GM19324 (cell line): Measurements from ENCODE around the gene SCUBE1.
A peak's percentile ranks its signal among the peaks of the same experiment; 100 is the strongest.

Experiments used
- ATAC-seq: cut with Tn5 transposase; IDR thresholded peaks from one replicate; pipeline ENCODE4 v1.9.1; 2021; ENCODE audit warnings: mild to moderate bottlenecking, moderate library complexity; ENCODE audit not compliant: unreplicated experiment, low FRiP score

Gene SCUBE1

GRCh38 chr22:43343262-43343669, at the start of gene SCUBE1:
TSS of gene SCUBE1 (minus strand) at chr22:43343372. CDS start at chr22:43343261, 111 bp downstream.
- no peak for ATAC-seq

GRCh38 chr22:43392385-43392989, 49.3 kb upstream of the SCUBE1 start:
- ATAC-seq: no peak

GRCh38 chr22:43391306-43391705, 48.1 kb upstream of the SCUBE1 start:
- no peak for ATAC-seq

- ATAC-seq: no peak
Measured at GRCh38 chr22:43390872-43391271, 47.7 kb upstream of the SCUBE1 start.

GRCh38 chr22:43390166-43390565, 47.0 kb upstream of the SCUBE1 start:
- no peak for ATAC-seq

- ATAC-seq: no peak
Measured at GRCh38 chr22:43389227-43389836, 46.2 kb upstream of the SCUBE1 start.

- no peak for ATAC-seq
Measured at GRCh38 chr22:43388420-43388851, 45.3 kb upstream of the SCUBE1 start.

- ATAC-seq: no peak
Measured at GRCh38 chr22:43387815-43388214, 44.6 kb upstream of the SCUBE1 start.

GRCh38 chr22:43385770-43386641, 42.8 kb upstream of the SCUBE1 start:
- no peak for ATAC-seq

- ATAC-seq: no peak
Measured at GRCh38 chr22:43384863-43385262, 41.7 kb upstream of the SCUBE1 start.

- no peak for ATAC-seq
Measured at GRCh38 chr22:43381693-43382092, 38.5 kb upstream of the SCUBE1 start.

GRCh38 chr22:43377896-43378704, 34.9 kb upstream of the SCUBE1 start:
- peak; percentile 63 for ATAC-seq

GRCh38 chr22:43377548-43377895, 34.4 kb upstream of the SCUBE1 start:
- no peak for ATAC-seq

GRCh38 chr22:43376765-43377547, 33.8 kb upstream of the SCUBE1 start:
- ATAC-seq: no peak

- no peak for ATAC-seq
Measured at GRCh38 chr22:43375951-43376455, 32.8 kb upstream of the SCUBE1 start.

- no peak for ATAC-seq
Measured at GRCh38 chr22:43370036-43370435, 26.9 kb upstream of the SCUBE1 start.

GRCh38 chr22:43365715-43366440, 22.7 kb upstream of the SCUBE1 start:
- no peak for ATAC-seq

GRCh38 chr22:43364169-43364435, 20.9 kb upstream of the SCUBE1 start:
- no peak for ATAC-seq
